Gastroesophageal sphincter (tissue), 4 donors: ENCODE measurements around the gene CUX1. TPM values are rescaled to one million over a fixed set of nuclear protein-coding genes. Genes with fewer than 3 reads are reported as not detected.

Experiments used
- ATAC-seq: fragments of 150-250 bp; one replicate; pipeline ENCODE4 v1.9.1; 2016; ENCODE audit warnings: mild to moderate bottlenecking, moderate library complexity
- H3K27ac ChIP-seq, 4 donors: fragments of 200-600 bp; sonication (generic) in 3 of 4; 1 replicate in 3 of 4; 2 replicates in 1 of 4; pipeline ENCODE4 v1.5.1; 2016 to 2019
- H3K27me3 ChIP-seq: fragments of 200-600 bp; sonication (generic); one replicate; pipeline ENCODE4 v1.5.1; 2019
- H3K36me3 ChIP-seq, 2 donors: fragments of 200-600 bp; sonication (generic); one replicate each; pipeline ENCODE4 v1.5.1; 2019; ENCODE audit warnings: control low read depth in 1 of 2
- H3K4me1 ChIP-seq, 3 donors: fragments of 200-600 bp; sonication (generic); 1 replicate in 2 of 3; 2 replicates in 1 of 3; pipeline ENCODE4 v1.5.1; 2016 to 2019; ENCODE audit warnings: control low read depth in 2 of 3
- H3K4me3 ChIP-seq, 2 donors: fragments of 200-600 bp; sonication (generic); one replicate each; pipeline ENCODE4 v1.5.1; 2019; ENCODE audit warnings: mild to moderate bottlenecking in 1 of 2, moderate library complexity in 1 of 2
- H3K9me3 ChIP-seq, 3 donors: fragments of 200-600 bp; sonication (generic); one replicate each; pipeline ENCODE4 v1.5.1; 2017 to 2019; ENCODE audit warnings: control low read depth in 2 of 3
- EP300 ChIP-seq: sonication (generic); formaldehyde crosslinking; IDR thresholded peaks from one replicate; pipeline ENCODE4 v1.6.1; 2017; ENCODE audit warnings: antibody characterized with exemption, mild to moderate bottlenecking
- POLR2A ChIP-seq, 2 donors: fragments of 450-650 bp; IDR thresholded peaks; one replicate each; pipeline ENCODE4 v1.6.1; 2017; ENCODE audit warnings: antibody characterized with exemption in 2 of 2, mild to moderate bottlenecking in 2 of 2, moderate library complexity in 1 of 2
- POLR2AphosphoS5 ChIP-seq: sonication (generic); formaldehyde crosslinking; IDR thresholded peaks from one replicate; pipeline ENCODE4 v1.6.1; 2017; ENCODE audit warnings: antibody characterized with exemption
- WGBS, 2 donors: methylation state at CpG; one replicate each; pipeline ENCODE4 v1.1.5; 2018; ENCODE audit warnings: low coverage in 1 of 2; 5-methylcytosine and 5-hydroxymethylcytosine counted together
- total RNA-seq, 4 donors: library from RNA; depleted of rRNA; stranded (reverse); fragments of >200 nt; gene quantifications; one replicate each; pipeline ENCODE4 v1.1.0, GENCODE V29; 2016
- TF ChIP-seq, protein P1 (sequence below), 4 experiments: fragments of 200-600 bp in 2 of 4; fragments of 450-650 bp in 2 of 4; sonication (generic) in 1 of 4; IDR thresholded peaks; one replicate each; pipeline ENCODE4 v1.5.1; 2017 to 2019; ENCODE audit warnings: antibody characterized with exemption in 4 of 4, mild to moderate bottlenecking in 2 of 4, moderate library complexity in 2 of 4

Gene CUX1
- total RNA-seq, 4 donors from 2014 or later = 84.4 to 134 (median 110) TPM

DNA sequence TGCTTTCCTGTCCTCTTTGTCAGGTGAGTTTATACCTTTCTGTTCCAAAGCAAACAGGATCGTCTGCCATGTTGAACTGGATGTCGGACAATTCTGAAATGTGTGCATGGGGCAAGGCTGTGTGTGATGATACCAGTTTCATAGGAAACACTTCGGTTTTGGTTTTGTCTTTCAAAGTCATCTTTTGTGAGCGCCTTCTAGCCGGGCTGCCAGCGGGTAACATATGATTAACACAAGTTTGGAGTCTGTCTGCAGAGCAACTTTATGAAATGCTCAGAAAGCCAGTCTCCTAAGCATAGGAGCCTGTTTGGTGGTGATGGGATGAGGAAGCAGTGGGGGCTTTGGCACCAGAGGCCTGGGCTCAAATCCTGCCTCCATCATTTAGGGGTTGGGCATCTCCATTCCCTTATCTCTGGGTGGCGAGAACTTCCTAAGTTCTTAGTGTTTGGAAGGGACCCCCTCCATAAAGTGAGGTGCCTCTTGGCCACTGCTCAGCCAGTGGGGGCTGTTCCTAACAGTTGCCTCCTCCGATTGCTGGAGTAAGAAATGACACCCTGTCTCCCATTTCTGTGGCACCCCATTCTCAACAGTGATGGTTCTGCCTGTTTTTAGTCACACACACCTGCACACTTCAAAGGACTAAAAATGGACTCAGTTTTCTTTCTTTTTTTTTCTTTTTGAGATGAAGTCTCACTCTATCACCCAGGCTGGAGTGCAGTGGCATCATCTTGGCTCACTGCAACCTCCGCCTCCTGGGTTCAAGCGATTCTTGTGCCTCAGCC is 36.8 kb downstream of the CUX1 start:
- Histone ChIP-seq H3K27ac (no peak overlapping the region), H3K9me3 (no peaks in the 10 kb centered on the region), H3K4me1 (peaks cover 0 to 64% (median 16%) of the 10 kb centered on the region in 3 donors), H3K4me3 (no peak overlapping the region), H3K27me3 (no peaks in the 10 kb centered on the region), H3K36me3 (no peaks in the 10 kb centered on the region)
- ATAC-seq = no peak
- WGBS, 2 donors = 60 to 100% methylated on average over 1 to 2 of the region's 10 CpGs
- TF ChIP-seq, protein P1, sequence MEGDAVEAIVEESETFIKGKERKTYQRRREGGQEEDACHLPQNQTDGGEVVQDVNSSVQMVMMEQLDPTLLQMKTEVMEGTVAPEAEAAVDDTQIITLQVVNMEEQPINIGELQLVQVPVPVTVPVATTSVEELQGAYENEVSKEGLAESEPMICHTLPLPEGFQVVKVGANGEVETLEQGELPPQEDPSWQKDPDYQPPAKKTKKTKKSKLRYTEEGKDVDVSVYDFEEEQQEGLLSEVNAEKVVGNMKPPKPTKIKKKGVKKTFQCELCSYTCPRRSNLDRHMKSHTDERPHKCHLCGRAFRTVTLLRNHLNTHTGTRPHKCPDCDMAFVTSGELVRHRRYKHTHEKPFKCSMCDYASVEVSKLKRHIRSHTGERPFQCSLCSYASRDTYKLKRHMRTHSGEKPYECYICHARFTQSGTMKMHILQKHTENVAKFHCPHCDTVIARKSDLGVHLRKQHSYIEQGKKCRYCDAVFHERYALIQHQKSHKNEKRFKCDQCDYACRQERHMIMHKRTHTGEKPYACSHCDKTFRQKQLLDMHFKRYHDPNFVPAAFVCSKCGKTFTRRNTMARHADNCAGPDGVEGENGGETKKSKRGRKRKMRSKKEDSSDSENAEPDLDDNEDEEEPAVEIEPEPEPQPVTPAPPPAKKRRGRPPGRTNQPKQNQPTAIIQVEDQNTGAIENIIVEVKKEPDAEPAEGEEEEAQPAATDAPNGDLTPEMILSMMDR (IDR thresholded peaks at IDR 0.05) = no peak
- TF ChIP-seq EP300 (no peak), POLR2A (IDR thresholded peaks at IDR 0.05) (no peak), POLR2AphosphoS5 (no peak)

DNA sequence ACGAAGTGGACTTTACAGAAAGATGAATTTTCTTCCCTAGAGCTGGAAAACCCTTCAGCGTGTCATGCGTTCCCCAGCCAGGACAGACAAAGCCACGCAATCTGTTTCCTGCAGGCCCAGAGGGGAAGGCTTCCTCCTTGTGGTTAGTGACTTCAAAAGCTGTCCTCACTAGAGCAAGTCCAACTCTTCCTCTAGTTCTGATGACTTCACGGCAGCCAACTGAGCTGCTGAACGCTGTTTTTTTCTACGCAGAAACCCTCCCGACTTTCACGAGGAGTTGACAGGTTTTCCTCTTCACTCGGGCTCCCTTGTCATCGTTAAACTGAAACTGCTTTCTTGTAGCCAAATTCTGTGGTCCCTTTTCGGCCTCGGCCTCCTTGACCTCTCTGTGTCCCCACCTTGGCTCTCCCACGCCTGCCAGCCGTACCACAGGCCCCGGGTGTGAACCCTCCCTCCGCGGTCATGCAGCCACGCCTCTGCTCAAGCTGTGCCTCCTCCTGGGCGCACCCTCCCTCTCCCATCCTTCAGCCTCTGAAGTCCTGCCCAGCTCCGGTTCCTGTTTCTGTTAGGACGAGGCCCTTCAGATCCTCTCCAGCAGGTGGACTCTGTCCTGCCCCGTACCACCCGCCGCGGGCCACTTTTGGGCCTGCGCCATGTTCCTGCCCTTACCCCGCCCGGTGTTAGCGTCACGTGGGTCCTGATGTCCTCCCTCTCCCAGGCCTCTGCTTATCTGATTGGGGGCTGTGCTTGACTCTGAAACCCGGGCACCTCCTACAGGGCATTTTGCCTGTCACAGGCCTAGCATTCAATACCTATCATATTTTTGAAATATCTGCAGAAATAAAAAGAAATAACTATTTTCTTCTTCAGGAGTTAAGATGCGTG is 39.3 kb downstream of the CUX1 start:
- TF ChIP-seq, protein P1 (IDR thresholded peaks at IDR 0.05) = peak in 3 of 4 experiments; percentile 45 to 76 (median 71)
- TF ChIP-seq EP300 (no peak), POLR2A (IDR thresholded peaks at IDR 0.05) (no peak), POLR2AphosphoS5 (peak; percentile 63)
- no peaks in the 10 kb centered on the region for H3K36me3 ChIP-seq
- H3K4me1 ChIP-seq = peaks cover 0 to 86% (median 26%) of the 10 kb centered on the region in 3 donors
- peak overlapping the region; percentile 54 to 88 (median 86) for H3K27ac ChIP-seq
- H3K27me3 ChIP-seq = no peaks in the 10 kb centered on the region
- ATAC-seq = peak; percentile 86
- H3K9me3 ChIP-seq = no peaks in the 10 kb centered on the region
- H3K4me3 ChIP-seq = peak overlapping the region; percentile 1 to 44
- WGBS, 2 donors = 19 to 30% methylated on average over 20 to 32 of the region's 33 CpGs

DNA sequence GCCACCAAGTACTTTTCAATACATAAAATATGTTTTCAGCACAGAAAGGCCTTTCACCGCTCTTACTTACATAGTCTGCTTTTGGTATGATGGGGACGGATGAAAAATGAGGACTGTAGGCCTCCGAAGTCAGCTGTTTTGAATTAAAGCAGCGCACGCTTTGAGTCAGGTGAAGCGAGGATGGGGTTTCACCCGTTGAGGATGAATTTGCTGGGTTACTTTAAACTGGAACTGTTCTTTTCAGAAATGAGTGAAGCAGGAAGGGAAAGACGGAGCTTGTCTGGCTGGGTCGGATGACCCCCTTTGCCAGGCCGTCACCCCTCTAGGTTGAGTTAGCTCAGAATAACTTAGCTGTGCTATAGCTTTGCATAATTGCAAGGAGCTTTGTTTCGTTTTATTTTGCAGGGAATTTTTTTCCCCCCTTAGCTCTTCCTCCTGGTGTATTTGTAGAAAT is 40.0 kb downstream of the CUX1 start:
- H3K9me3 ChIP-seq = no peaks in the 10 kb centered on the region
- no peak for ATAC-seq
- peak overlapping the region in 1 of 2 donors; percentile 44 for H3K4me3 ChIP-seq
- H3K27ac ChIP-seq = peak overlapping the region; percentile 54 to 88 (median 86)
- no peaks in the 10 kb centered on the region for H3K36me3 ChIP-seq
- WGBS, 2 donors = 48 to 58% methylated on average over 8 to 11 of the region's 11 CpGs
- TF ChIP-seq POLR2A (IDR thresholded peaks at IDR 0.05) (no peak), POLR2AphosphoS5 (no peak), EP300 (no peak)
- TF ChIP-seq, protein P1 (IDR thresholded peaks at IDR 0.05) = no peak
- peaks cover 0 to 90% (median 26%) of the 10 kb centered on the region in 3 donors for H3K4me1 ChIP-seq
- H3K27me3 ChIP-seq = no peaks in the 10 kb centered on the region

DNA sequence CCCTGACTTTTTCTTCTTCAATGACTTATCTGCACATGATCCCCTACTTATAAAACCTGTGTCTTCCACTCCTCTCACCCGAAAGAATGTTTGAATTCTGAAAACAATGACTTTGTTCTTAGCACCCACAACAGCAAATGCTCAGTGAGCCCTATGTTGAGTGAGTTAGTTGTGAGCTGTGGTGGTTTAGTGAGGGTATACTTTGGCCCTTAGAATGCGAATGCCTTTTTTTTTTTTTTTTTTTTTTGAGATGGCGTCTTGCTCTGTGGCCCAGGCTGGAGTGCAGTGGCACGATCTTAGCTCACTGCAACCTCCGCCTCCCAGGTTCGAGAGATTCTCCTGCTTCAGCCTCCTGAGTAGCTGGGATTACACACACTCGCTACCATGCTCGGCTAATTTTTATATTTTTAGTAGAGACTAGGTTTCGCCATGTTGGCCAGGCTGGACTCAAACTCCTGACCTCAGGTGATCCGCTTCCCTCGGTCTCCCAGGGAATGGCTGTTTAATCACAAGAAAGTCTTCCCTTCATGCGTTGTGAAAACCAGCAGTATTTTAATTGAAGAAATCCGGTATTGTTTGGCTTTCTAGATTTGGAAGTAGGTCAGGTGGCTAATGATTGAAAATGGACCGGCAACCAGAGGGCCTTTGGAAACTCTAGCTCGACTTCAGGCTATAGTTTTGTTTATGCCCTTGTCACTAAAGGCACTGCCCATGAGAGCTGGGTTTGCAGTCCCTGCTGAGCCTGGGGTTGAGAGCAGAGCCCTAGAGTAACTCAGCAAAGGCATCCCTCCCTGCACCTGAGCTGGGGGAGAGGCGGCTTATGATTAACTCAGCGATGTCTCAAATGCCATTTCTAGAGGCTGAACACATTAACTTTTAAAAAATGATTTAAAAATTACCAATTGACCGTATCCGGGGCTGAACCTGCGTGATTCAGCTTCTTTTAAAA is 41.3 kb downstream of the CUX1 start:
- H3K4me1 ChIP-seq = peaks cover 0 to 83% (median 26%) of the 10 kb centered on the region in 3 donors
- peak overlapping the region in 3 of 4 donors; percentile 86 to 88 (median 87) for H3K27ac ChIP-seq
- H3K9me3 ChIP-seq = no peaks in the 10 kb centered on the region
- H3K27me3 ChIP-seq = no peaks in the 10 kb centered on the region
- ATAC-seq = no peak
- TF ChIP-seq EP300 (no peak), POLR2AphosphoS5 (no peak), POLR2A (IDR thresholded peaks at IDR 0.05) (no peak)
- TF ChIP-seq, protein P1 (IDR thresholded peaks at IDR 0.05) = no peak
- H3K4me3 ChIP-seq = no peak overlapping the region
- no peaks in the 10 kb centered on the region for H3K36me3 ChIP-seq
- 55 to 74% methylated on average over 8 to 16 of the region's 20 CpGs for WGBS, 2 donors
